ENCODE data around the gene AQP3. TPM values are rescaled to one million over a fixed set of nuclear protein-coding genes. Genes with fewer than 3 reads are reported as not detected.
"Not testable (repeated sequence)": the region's sequence is repeated elsewhere in the genome, so short reads cannot be mapped to it uniquely, and the experiment has no call there.

The AQP3 gene
- polyA plus RNA-seq, 6 donors from 2014 or later = 0.18 to 1.9 (median 0.94) TPM

DNA sequence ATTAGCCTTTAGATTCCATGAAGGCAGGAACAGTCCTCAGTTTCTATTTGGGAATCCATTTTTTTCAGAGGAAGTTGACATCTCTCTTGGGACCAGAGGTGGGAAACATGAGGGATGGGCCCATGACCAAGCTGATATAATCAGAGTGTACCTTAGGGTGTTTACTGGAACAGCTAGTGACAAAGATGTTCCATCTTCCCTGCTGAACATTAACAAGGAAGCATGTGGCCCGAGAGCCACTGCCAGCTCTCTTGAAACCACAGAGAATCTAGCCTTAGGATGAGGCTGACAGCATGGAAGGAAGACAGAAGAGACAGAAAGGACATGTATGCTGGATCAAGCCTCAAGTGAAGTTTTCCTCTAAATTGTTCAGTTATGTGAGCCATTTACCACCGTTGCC is 16.0 kb downstream of the AQP3 start:
- DNase-seq (no peak), ATAC-seq (ENCODE audit: low read depth in 2 of 2) (no peak)
- Mint-ChIP-seq H3K36me3 (no peaks in the 10 kb centered on the region), H3K9me3 (no peaks in the 10 kb centered on the region), H3K4me1 (no peaks in the 10 kb centered on the region), H3K27ac (no peak overlapping the region), H3K27me3 (peaks cover 5 to 18% (median 16%) of the 10 kb centered on the region in 3 donors), H3K4me3 (peak overlapping the region in 1 of 8 donors; percentile 61)

- Mint-ChIP-seq H3K4me1 (no peaks in the 10 kb centered on the region), H3K9me3 (no peaks in the 10 kb centered on the region), H3K27me3 (peaks cover 9 to 18% (median 12%) of the 10 kb centered on the region in 3 donors), H3K4me3 (no peak overlapping the region), H3K27ac (no peak overlapping the region), H3K36me3 (no peaks in the 10 kb centered on the region)
- ATAC-seq (ENCODE audit: low read depth in 2 of 2) = no peak
- DNase-seq = no peak
Measured at GRCh38 chr9:33430942-33431341, 16.5 kb downstream of the AQP3 start.

DNA sequence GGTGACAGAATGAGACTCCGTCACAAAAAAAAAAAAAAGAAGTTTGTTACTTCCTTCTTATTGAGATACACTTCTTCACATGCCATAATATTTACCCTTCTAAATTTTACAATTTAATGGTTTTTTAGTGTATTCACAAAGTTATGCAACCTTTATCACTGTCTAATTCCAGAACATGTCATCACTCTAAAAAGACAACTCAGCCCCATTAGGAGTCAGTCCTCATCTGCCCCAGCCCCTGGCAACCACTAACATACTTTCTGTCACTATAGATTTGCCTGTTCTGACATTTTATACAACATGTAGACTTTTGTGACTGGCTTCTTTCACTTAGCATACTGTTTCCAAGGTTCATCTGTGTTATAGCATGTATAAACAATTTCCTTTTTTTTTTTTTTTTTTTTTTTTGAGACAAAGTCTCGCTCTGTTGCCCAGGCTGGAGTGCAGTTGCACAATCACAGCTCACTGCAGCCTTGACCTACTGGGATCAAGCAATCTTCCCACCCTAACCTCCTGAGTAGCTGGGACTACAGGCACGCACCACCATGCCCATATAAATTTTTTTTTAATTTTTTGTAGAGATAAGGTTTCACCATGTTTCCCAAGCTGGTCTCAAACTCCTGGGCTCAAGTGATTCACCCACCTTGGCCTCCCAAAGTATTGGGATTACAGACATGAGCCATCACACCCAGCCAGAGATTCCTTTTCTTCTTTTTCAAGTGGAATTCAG is 18.0 kb downstream of the AQP3 start:
- Mint-ChIP-seq H3K4me3 (no peak overlapping the region), H3K27ac (peak overlapping the region in 1 of 6 donors; percentile 42), H3K9me3 (peaks cover 0 to 2% (median 0%) of the 10 kb centered on the region in 7 donors), H3K4me1 (no peaks in the 10 kb centered on the region), H3K27me3 (peaks cover 6 to 11% (median 9%) of the 10 kb centered on the region in 3 donors), H3K36me3 (no peaks in the 10 kb centered on the region)
- no peak for DNase-seq
- no peak for ATAC-seq (ENCODE audit: low read depth in 2 of 2)

- Mint-ChIP-seq H3K27ac (no peak overlapping the region), H3K27me3 (peaks cover 0 to 6% (median 5%) of the 10 kb centered on the region in 3 donors), H3K4me3 (no peak overlapping the region), H3K36me3 (no peaks in the 10 kb centered on the region), H3K9me3 (peaks cover 0 to 2% (median 0%) of the 10 kb centered on the region in 7 donors), H3K4me1 (no peaks in the 10 kb centered on the region)
- no peak for DNase-seq
- no peak for ATAC-seq (ENCODE audit: low read depth in 2 of 2)
Measured at GRCh38 chr9:33426843-33427293, 20.5 kb downstream of the AQP3 start.

GRCh38 chr9:33425128-33425533 is 22.3 kb downstream of the AQP3 start:
- Mint-ChIP-seq H3K9me3 (peaks cover 0 to 2% (median 0%) of the 10 kb centered on the region in 7 donors), H3K4me3 (peak overlapping the region in 1 of 8 donors; percentile 23), H3K27me3 (peaks cover 0 to 6% (median 5%) of the 10 kb centered on the region in 3 donors), H3K27ac (peak overlapping the region in 1 of 6 donors; percentile 57), H3K4me1 (no peaks in the 10 kb centered on the region), H3K36me3 (no peaks in the 10 kb centered on the region)
- ATAC-seq (ENCODE audit: low read depth in 2 of 2) (no peak), DNase-seq (no peak)

DNA sequence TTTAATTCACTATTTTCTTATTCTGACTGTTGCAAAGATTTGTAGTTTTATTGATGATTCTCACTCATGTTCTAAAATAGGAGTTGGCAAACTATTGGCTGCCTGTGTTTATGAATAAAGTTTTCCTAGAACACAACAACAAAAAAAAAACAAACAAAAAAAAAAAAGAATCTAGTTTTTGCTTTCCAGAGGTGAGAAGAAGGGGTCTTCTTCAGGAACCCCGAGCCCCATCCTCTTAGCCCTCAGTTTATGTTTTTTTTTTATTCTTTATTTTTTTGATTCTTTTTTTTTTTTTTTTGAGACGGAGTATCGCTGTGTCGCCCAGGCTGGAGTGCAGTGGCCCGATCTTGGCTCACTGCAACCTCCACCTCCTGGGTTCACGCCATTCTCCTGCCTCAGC is 22.9 kb downstream of the AQP3 start:
- ATAC-seq (ENCODE audit: low read depth in 2 of 2); H3K4me1 Mint-ChIP-seq; H3K36me3 Mint-ChIP-seq; H3K27ac Mint-ChIP-seq; H3K27me3 Mint-ChIP-seq; DNase-seq; H3K9me3 Mint-ChIP-seq; H3K4me3 Mint-ChIP-seq: not testable (repeated sequence)

- H3K27me3 Mint-ChIP-seq; H3K36me3 Mint-ChIP-seq; ATAC-seq (ENCODE audit: low read depth in 2 of 2); H3K4me1 Mint-ChIP-seq; H3K9me3 Mint-ChIP-seq; H3K4me3 Mint-ChIP-seq; DNase-seq: not testable (repeated sequence)
- peak overlapping the region in 1 of 6 donors; percentile 42 for H3K27ac Mint-ChIP-seq
Measured at GRCh38 chr9:33424043-33424442, 23.4 kb downstream of the AQP3 start.

- peaks cover 0 to 31% (median 15%) of the 10 kb centered on the region in 3 donors for H3K27me3 Mint-ChIP-seq
- no peaks in the 10 kb centered on the region for H3K36me3 Mint-ChIP-seq
- H3K27ac Mint-ChIP-seq = peak overlapping the region in 1 of 6 donors; percentile 62
- no peak overlapping the region for H3K4me3 Mint-ChIP-seq
- DNase-seq (no peak), ATAC-seq (ENCODE audit: low read depth in 2 of 2) (no peak)
- H3K4me1 Mint-ChIP-seq = peaks cover 0 to 1% (median 0%) of the 10 kb centered on the region in 3 donors
- H3K9me3 Mint-ChIP-seq = no peaks in the 10 kb centered on the region
Measured at GRCh38 chr9:33419708-33420303, 27.6 kb downstream of the AQP3 start.

DNA sequence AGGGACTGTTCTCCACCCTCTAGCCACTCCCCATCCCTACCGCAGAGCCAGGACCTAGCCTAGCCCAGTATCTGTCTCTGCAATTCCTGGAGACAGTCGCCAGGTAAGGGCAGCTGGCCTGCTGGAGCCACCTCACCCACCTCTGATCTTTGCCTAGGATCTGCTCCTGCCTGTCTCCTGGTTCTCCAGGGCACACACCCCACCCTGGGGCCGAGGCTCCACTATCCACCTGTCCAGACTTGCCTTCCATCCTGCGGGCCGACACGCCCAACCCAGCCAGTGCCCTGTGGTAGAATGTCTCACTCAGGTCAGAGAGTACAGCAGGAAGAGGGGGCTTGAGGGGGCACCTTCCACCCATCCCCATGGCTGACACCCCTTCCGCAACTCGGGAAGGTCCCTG is 29.3 kb downstream of the AQP3 start:
- peaks cover 0 to 31% (median 15%) of the 10 kb centered on the region in 3 donors for H3K27me3 Mint-ChIP-seq
- DNase-seq (no peak), ATAC-seq (ENCODE audit: low read depth in 2 of 2) (no peak)
- no peaks in the 10 kb centered on the region for H3K9me3 Mint-ChIP-seq
- H3K4me3 Mint-ChIP-seq = no peak overlapping the region
- no peak overlapping the region for H3K27ac Mint-ChIP-seq
- H3K4me1 Mint-ChIP-seq = peaks cover 0 to 1% (median 0%) of the 10 kb centered on the region in 3 donors
- H3K36me3 Mint-ChIP-seq = no peaks in the 10 kb centered on the region

GRCh38 chr9:33416996-33417395 is 30.4 kb downstream of the AQP3 start:
- H3K9me3 Mint-ChIP-seq = no peaks in the 10 kb centered on the region
- H3K27ac Mint-ChIP-seq = no peak overlapping the region
- ATAC-seq (ENCODE audit: low read depth in 2 of 2) = no peak
- peaks cover 0 to 1% (median 0%) of the 10 kb centered on the region in 3 donors for H3K4me1 Mint-ChIP-seq
- no peaks in the 10 kb centered on the region for H3K36me3 Mint-ChIP-seq
- peaks cover 0 to 31% (median 15%) of the 10 kb centered on the region in 3 donors for H3K27me3 Mint-ChIP-seq
- DNase-seq = no peak
- H3K4me3 Mint-ChIP-seq = no peak overlapping the region

- DNase-seq = peak; percentile 21
- ATAC-seq (ENCODE audit: low read depth in 2 of 2) = peak; percentile 40 to 49
- Mint-ChIP-seq H3K4me1 (peaks cover 0 to 1% (median 0%) of the 10 kb centered on the region in 3 donors), H3K36me3 (no peaks in the 10 kb centered on the region), H3K4me3 (no peak overlapping the region), H3K27me3 (peaks cover 0 to 31% (median 15%) of the 10 kb centered on the region in 3 donors), H3K9me3 (no peaks in the 10 kb centered on the region), H3K27ac (peak overlapping the region in 1 of 6 donors; percentile 25)
Measured at GRCh38 chr9:33415501-33416038, 31.8 kb downstream of the AQP3 start.

DNA sequence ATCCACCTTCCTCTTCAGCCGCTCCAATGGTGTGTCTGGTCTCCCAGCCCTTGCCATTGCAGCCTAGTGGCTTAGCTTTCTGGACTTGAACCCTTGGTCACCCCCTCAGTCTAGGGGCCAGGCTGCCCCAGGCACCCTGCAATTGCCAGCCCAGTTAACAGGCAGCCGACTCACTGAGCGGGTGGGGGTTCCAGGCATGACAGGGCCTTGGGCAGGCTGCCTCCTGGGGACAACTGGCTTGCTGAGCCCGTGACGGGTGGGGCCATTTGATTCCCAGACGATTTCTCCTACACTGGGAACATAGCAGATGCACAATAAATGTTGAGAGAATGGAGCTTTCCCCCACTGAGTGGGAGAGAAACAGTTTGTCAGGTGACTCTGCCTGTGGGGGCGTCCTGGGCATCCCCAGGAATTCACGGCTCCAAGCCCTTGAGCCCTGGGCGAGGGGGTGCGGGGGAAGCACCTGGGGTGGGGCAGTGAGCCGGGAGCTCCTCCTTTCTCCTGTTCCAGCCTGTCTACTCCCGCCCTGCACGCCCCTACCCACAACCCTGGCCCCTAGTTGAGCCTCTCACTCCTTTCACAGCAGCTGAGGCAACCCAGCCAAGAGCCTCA is 32.4 kb downstream of the AQP3 start:
- Mint-ChIP-seq H3K9me3 (no peaks in the 10 kb centered on the region), H3K4me3 (no peak overlapping the region), H3K27ac (peak overlapping the region in 2 of 6 donors; percentile 25 to 70), H3K36me3 (no peaks in the 10 kb centered on the region), H3K4me1 (peaks cover 0 to 1% (median 0%) of the 10 kb centered on the region in 3 donors), H3K27me3 (peaks cover 0 to 31% (median 15%) of the 10 kb centered on the region in 3 donors)
- DNase-seq (no peak), ATAC-seq (ENCODE audit: low read depth in 2 of 2) (no peak)

DNA sequence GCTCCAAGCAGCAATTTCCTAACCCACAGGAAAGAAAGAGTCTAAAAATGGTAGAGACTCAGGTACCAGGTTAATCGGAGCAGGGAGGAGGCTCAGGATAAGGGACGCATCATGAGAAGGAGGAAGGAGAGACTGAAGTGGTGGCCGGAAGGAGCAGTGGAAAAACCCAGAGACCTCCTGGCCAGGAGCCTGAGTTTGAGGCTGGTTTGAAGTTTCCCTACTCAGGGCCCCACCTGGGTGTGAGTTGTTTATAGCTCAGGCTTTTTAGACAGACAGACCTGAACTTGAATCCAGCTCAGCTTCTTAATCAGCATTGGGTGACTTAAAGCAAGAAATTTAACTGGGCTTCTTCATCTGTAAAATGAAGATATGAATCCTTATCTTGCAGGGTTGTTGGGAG is 33.1 kb downstream of the AQP3 start:
- ATAC-seq (ENCODE audit: low read depth in 2 of 2) (no peak), DNase-seq (no peak)
- Mint-ChIP-seq H3K27ac (no peak overlapping the region), H3K4me1 (peaks cover 0 to 1% (median 0%) of the 10 kb centered on the region in 3 donors), H3K9me3 (no peaks in the 10 kb centered on the region), H3K36me3 (no peaks in the 10 kb centered on the region), H3K4me3 (no peak overlapping the region), H3K27me3 (peaks cover under 1 to 31% (median 15%) of the 10 kb centered on the region in 3 donors)

All from naive B cell (primary cell).